Endothelial cell of hepatic sinusoid (primary cell): ENCODE results near the gene NAT14.
"Not testable (repeated sequence)": the region's sequence is repeated elsewhere in the genome, so short reads cannot be mapped to it uniquely, and the experiment has no call there.

Experiments used
- in situ Hi-C: cut with HindIII; loops from 2 replicates; pipeline ENCODE4 v1.10.0; 2017; ENCODE audit warnings: low sequenced_read_pairs

NAT14 gene

DNA sequence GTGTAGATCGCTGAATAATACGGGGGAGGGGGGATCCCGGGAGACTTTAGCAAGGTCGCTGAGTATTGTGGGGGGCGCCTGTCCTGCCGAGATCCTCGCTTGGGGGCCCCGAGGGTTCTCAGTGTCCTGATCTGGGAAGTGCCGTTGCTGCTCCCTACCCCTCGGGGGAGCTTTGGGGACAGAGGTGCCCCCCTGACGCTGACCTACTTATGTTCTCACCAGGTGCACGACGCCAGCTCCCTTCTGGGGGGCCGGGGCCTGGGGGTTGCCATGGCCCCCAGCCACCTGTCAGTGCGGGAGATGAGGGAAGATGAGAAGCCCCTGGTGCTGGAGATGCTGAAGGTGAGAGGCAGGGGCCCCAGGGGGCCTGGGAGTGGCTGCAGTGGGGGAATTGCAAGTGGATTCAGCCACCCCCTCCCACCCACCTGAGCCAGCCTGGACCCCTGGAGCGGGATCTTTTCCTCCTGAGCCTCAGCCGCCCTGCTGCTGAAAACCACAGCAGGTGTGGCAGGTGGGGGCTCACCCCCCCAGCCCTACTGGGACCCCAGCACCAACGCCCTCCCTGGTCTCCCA, 537 bp downstream of the NAT14 start:
- in situ Hi-C loops = no loop called here

- in situ Hi-C loops = no loop called here
These were observed 1.3 kb downstream of the NAT14 start for GRCh38 chr19:55486043-55486970.

- in situ Hi-C loops = no loop called here
These were observed 2.3 kb downstream of the NAT14 start for GRCh38 chr19:55486971-55487923.

GRCh38 chr19:55487924-55488687, 3.1 kb downstream of the NAT14 start, which contains the start of gene SSC5D:
TSS of gene SSC5D (plus strand) at chr19:55488436. CDS start at chr19:55488590, 154 bp downstream.
- in situ Hi-C loops = no loop called here

DNA sequence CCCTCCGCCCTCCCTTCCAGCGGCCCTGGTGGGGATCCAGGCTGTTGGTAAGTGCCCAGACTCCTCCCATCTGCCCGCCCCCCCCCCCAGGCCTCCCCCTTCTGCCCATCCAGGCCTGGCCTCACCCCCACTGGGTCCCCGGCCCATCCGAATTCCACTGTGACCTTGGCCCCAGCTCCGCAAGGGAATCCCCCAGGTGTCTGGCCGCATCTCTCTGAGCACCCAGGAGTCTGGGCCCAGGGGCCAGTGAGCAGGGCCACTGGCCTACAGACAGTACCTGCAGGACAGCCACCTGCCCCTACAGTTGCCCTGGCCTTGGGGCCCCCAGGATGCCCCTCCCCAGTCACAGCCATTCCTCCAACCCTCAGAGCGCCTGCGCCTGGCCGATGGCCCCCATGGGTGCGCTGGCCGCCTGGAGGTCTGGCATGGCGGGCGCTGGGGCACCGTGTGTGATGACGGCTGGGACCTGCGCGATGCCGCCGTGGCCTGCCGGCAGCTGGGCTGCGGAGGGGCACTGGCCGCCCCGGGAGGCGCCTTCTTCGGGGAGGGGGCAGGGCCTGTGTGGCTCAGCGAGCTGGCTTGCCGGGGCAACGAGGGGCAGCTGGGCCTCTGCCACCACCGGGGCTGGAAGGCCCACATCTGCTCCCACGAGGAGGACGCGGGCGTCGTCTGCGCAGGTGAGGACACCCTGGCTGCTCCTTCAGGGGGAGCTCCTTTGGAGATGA, 4.2 kb downstream of the NAT14 start:
- in situ Hi-C loops = no loop called here

- in situ Hi-C loops = no loop called here
These were observed 4.9 kb downstream of the NAT14 start for GRCh38 chr19:55489711-55490477.

DNA sequence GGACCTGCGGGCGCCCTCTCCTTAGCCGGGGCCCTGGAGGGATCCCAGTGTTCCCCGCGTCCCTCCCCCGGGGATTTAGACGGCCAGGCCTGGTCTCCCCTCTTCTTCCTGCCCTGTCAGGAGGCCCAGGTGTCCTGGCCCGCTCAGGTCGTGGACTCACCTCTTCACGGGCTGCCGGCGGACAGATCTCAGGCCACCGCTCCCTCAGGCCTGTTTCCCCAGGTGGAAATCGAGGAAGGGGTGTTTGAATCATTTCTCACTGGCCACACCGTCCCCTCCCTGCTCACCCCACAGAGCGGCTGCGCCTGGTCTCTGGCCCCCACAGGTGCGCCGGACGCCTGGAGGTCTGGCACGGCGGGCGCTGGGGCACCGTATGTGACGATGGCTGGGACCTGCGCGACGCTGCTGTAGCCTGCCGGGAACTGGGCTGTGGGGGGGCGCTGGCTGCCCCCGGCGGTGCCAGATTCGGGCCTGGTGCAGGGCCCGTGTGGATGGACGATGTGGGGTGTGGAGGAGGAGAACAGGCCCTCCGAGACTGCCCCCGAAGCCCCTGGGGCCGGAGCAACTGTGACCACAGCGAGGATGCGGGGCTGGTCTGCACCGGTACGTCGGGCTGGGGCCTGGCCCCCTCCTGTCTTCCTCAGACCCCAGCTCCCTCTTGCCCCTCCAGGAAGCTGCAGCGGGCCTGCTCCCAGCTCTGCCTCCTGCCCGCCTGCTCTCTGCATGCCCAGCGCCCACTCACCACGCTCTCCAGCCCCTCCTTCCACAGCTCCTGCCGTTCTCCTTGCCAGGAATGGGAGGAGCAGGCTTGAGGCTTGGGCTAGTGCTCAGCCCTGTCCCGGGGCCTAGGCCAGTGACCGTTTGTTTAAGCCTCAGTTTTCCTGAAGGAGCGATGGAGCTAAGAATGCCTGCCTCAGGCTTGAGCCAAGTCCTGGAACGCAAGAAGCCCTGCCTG, 5.8 kb downstream of the NAT14 start:
- in situ Hi-C loops = no loop called here

DNA sequence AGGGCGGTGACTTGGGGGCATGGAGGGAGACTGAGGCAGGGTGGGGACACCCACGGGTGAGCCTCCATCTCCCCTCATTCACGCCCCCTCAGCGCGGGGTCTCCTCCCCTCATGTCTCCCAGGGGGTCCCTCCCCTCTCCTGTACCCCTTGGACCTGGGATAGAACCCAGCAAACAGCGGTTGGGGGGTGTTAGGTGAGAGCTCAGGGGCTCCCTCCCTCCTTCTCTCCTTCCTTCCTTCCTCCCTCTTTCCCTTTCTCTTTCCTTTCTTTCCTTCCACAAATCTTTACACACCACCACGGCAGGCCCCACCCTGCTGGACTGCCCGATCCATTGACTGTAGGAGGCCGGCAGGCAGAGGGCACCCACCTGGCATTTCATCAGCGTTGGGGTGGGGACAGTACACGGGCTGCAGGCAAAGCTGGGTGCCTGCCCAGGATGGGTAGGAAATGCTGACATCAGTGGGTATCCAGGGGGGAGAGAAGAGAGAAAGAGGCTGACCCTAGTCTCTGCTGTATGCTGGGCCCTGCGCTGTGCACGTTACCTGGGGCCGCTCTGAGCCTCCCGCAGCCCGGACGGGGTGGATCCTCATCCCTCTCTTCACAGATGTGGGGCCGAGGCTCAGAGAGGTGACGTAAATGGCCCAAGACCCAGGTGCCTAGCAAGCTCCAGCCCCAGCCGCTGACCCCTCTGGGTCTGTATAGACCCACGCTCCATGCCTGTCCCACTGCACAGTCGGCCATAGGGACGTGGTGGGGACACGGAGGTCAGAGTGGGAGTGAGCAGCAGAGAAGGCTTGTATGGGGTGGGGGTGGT, 6.8 kb downstream of the NAT14 start:
- in situ Hi-C loops = no loop called here

GRCh38 chr19:55492362-55492944, 7.5 kb downstream of the NAT14 start:
- in situ Hi-C loops = no loop called here

GRCh38 chr19:55493052-55493644, 8.2 kb downstream of the NAT14 start:
- in situ Hi-C loops = no loop called here

- in situ Hi-C loops = no loop called here
These were observed 8.7 kb downstream of the NAT14 start for GRCh38 chr19:55493645-55494171.

DNA sequence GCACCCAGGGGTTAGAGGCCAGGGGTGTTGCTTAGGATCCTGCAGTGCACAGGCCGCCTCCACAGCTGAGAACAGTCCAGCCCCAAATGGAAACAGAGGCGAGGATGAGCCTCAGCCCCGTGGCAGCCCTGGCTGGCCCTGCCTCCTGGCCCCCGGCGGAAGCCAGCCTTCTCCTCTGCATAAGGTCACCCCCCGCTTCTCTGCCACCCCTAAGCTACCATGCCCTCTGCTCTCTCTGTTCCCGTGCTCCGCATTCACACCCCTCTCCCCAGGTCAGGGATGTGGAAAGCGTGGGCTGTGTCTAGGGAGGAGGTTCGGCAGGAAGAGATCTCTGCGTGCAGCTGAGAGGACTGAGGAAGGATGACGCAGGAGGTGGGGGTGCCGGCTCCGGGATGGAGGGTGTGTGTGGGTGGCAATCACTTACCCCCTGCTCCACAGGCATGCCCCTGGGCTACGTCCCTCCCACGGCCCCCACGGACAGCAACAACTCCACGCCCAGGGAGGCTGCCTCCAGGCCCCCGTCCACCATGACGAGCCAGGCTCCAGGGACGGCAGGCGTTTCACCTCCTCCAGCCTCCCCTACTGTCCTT, 9.3 kb downstream of the NAT14 start:
- in situ Hi-C loops = no loop called here

DNA sequence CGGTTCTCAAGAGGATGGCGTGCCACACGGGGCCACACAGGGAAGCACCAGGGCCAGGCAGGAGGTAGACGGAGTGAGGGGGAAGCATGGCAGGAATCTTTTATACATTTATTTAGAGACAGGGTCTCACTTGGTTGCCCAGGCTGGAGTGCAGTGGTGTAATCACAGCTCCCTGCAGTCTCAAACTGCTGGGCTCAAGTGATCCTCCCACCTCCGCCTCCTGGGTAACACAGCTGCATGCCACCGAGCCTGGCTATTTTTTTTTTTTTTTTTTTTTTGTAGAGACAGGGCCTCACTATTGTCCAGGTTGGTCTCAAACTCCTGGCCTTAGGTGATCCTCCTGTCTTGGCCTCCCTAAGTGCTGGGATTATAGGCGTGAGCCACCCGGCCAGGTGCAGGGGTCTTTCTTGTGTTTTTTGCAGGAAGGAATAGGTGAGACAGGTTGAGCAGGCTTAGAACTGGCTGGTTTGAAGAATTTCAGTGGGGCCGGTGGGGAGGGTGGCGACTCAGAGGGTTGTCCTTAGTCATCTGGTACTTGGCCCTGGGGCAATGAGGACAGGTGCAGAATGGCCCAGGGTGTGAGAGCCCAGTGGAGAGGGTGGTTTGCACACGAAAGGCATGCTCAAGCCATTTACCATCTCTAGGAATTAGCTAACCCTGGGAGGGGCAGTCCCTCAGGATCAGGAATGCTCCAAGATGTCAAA, 10.8 kb downstream of the NAT14 start:
- in situ Hi-C loops = no loop called here

DNA sequence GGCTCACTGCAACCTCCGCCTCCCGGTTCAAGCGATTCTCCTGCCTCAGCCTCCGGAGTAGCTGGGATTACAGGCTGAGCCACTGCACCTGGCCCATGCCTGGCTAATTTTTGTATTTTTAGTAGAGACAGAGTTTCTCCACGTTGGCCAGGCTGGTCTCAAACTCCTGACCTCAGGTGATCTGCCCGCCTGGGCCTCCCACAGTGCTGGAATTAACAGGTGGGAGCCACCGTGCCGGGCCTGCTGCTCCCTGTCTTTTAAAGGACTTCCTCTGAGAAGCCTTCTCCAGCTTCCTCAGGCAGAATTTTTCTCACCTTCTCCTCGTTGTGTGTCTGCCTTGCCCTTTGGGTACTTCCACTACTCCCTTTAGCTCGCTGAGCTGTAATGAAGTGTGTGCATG, 11.8 kb downstream of the NAT14 start:
- in situ Hi-C loops = not testable (repeated sequence)

- in situ Hi-C loops = no loop called here
These were observed 12.8 kb downstream of the NAT14 start for GRCh38 chr19:55497763-55498162.
